Epithelial cell of esophagus (primary cell): ENCODE data around the gene HCN4.

Source experiments
- DNase-seq: peaks from one replicate; pipeline ENCODE4 v3.0.0; 2010; ENCODE audit warnings: low read depth
- H3K4me3 ChIP-seq: 2 replicates; pipeline ENCODE4 v1.5.1; 2011; ENCODE audit warnings: mild to moderate bottlenecking, low read length, control low read depth
- CTCF ChIP-seq: IDR thresholded peaks from 2 replicates; pipeline ENCODE4 v1.5.1; 2011; ENCODE audit warnings: low read depth, mild to moderate bottlenecking, low read length, control low read depth, inconsistent platforms; ENCODE audit not compliant: insufficient read depth; ENCODE audit errors: missing control alignments

HCN4 gene

GRCh38 chr15:73334086-73334485 lies 34.7 kb downstream of the HCN4 start:
- TF ChIP-seq CTCF, result no peak
- no peak overlapping the region for H3K4me3 ChIP-seq
- DNase-seq, result no peak

- H3K4me3 ChIP-seq, result no peak overlapping the region
- no peak for DNase-seq
- TF ChIP-seq CTCF, result no peak
Observed at GRCh38 chr15:73333001-73333400, 35.8 kb downstream of the HCN4 start.

GRCh38 chr15:73331991-73332925 lies 36.5 kb downstream of the HCN4 start:
- no peak overlapping the region for H3K4me3 ChIP-seq
- TF ChIP-seq CTCF, result no peak
- no peak for DNase-seq

GRCh38 chr15:73331501-73331900 lies 37.3 kb downstream of the HCN4 start:
- no peak overlapping the region for H3K4me3 ChIP-seq
- DNase-seq, result no peak
- TF ChIP-seq CTCF, result no peak

GRCh38 chr15:73330206-73331051 lies 38.3 kb downstream of the HCN4 start:
- DNase-seq, result no peak
- TF ChIP-seq CTCF, result no peak
- no peak overlapping the region for H3K4me3 ChIP-seq

- no peak for TF ChIP-seq CTCF
- DNase-seq, result no peak
- no peak overlapping the region for H3K4me3 ChIP-seq
Observed at GRCh38 chr15:73329501-73330200, 39.1 kb downstream of the HCN4 start.
